Pons (tissue), 1 donor: ENCODE measurements around the gene TMOD3.
"Not testable (repeated sequence)": the region's sequence is repeated elsewhere in the genome, so short reads cannot be mapped to it uniquely, and the experiment has no call there.

Experiments used
- DNase-seq: peaks from one replicate; pipeline ENCODE4 v3.0.0-alpha.2; 2016; ENCODE audit warnings: low spot score

The TMOD3 gene

DNA sequence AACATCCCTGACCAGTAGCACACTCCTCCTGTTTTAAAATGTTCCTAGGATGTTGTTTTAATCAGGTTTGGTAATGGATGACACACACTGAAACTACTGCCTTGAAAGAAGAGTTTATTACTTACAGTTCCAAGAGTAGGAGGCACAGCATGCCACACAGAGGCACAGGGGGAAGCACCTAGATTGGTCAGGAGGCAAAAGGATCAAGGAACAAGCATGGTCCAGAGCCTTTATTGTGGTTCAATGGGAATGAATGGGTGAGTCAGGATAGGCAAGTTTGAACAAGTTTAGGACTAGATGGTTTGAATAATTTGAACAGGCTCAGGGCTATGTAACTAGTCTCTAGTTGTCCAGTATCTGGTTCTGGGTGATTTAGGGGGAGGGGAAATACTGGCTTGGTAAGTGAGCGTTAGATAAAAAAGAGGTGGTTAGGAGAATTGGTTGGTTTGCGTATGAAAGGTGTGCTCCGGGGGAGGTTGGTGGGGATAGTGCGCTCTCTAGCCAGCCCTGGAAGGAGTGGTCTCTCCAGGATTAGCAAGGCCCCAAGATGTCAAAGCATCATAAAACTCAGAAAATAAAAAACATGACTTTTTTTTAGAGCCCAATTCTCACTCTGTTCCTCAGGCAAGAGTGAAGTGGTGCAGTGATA, 35.1 kb downstream of the TMOD3 start:
- no peak for DNase-seq

- DNase-seq: no peak
Observed at GRCh38 chr15:51865317-51865716, 35.9 kb downstream of the TMOD3 start.

GRCh38 chr15:51866161-51866560, 36.7 kb downstream of the TMOD3 start:
- no peak for DNase-seq

GRCh38 chr15:51866751-51867150, 37.3 kb downstream of the TMOD3 start:
- no peak for DNase-seq

DNA sequence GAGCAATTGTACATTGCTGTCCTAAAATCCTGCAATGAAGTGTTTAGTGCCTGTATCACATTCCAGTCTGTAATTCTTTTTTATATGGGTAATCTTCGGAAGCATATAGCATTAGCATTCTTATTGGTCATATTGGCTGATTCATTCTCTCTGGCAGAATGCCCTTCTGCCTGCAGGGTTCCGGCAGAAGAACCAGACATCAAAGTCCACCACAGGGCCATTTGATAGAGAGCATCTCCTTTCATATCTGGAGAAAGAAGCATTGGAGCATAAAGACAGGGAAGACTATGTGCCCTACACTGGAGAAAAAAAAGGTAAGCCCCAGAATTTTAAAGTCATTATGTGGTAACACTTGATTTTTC, 39.6 kb downstream of the TMOD3 start:
- DNase-seq: no peak

DNA sequence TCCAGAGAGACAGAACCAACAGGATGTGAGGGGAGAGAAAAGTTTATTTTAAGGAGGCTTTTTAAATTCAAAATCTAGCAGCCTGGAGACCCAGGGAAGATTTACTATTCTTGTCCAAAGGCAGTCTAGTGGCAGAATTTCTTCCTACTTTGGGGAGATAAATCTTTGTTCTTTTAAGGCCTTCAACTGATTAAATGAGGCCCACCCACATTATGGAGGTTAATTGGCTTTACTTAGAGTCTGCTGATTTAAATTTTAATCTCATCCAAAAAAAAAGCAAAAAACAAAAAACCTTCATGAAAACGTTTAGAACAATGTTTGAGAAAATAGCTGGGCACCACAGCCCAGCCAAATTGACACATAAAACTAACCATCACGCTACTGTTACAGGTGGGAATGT, 41.3 kb downstream of the TMOD3 start:
- DNase-seq: no peak

DNA sequence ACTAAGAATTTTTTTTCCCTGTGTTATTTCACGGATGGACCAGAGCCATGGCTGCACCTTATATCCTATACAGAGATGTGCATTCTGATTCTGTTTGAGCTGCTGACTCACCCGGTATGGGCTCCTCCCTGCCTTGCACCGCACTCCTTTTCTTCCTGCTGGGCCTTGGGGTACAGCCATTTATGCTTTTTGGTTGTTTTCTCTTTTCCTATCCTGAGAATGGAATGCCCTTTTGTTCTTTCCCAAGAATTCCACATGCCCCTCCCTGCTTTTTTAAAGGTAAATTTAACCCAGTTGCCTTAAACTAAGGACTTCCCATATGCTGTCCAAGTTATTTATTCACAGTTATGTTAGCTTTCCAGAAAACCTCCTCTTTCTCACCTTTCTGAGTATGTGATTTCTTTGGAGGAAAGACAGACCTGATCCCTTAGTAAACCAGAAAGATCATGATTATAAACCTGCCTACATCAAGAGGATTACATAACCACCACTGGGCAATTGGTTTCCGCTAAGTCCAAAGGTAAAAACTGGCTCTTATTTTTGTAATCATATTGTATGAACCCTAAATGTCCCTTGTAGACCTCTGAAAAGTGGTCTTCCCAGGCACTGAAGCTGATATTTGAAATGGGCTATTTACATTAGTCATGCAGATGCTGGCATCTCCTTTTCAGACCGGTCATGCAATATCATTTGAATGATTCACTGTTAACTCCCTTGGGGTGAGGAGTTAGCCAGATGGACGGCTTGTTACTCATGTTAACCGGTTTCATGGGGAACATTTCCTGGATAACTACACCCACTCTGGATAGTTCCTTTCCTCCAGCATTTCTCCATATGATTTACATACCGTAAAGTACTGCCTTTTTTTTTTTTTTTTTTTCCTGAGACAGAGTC, 45.5 kb downstream of the TMOD3 start:
- DNase-seq: no peak

DNA sequence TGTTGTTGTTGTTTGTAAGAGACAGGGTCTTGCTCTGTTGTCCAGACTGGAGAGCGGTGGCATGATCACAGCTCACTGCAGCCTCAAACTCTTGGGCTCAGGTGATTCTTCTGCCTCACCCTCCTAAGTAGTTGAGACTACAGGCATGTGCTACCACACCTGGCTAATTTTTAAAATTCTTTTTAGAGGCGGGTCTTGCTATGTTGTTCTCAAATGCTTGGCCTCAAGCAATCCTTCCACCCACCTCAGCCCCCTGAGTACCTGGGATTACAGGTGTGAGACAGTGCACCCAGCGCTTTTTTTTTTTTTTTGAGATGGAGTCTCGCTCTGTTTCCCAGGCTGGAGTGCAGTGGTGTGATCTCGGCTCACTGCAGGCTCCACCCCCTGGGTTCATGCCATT, 46.7 kb downstream of the TMOD3 start:
- no peak for DNase-seq

GRCh38 chr15:51878446-51879386, 49.3 kb downstream of the TMOD3 start:
- no peak for DNase-seq

DNA sequence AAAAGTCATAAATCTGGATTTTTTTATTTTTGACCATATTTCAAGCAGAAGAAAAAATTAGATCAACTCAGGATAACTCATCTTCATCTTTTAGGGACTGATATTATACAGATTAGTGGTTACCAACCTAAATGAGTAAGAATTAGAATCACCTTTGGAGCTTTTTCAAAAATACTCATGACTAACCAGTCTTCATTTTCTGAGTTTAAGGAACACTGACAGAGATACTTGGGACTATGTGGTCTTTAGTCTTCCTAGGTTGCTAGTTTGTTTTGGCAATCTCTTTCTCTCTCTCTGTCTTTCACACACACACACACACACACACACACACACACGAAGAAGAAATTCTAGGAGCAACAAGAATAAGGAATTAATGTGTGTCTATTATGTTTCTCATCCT, 50.1 kb downstream of the TMOD3 start:
- DNase-seq: no peak

GRCh38 chr15:51883271-51883837, 53.9 kb downstream of the TMOD3 start:
- no peak for DNase-seq

- DNase-seq: no peak
Observed at GRCh38 chr15:51884041-51884440, 54.6 kb downstream of the TMOD3 start.

DNA sequence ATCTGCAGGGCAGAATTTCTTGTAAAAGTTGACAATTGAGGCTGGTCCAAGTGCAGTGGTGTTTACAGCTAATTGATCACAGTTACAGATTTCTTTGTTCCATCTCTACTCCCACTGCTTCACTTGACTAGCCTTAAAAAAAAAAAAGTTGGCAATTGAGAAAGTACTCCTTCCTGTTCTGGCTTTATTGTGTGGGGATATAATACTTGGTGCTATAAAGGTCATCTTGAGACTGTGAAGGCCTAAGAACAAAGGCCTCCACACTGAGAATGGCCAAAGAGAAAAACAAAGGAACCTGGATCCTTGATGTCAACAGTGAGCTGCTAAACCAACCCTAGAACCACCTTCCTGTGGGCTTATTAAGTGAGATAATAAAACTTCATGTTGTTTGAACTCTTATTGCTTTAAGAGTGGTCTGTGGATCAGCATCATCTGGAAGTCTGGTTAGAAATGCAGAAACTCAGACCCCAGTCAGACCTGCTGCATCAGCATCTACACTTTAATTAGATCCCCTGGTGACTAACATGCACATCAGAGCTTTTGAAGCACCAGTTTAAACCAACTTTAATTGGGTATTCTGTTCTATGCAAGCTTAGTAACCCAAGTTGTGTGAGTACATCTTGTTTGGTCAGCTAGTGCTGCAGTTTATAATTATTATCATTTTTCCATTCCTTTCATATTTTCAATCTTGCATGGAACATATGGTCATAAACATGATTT, 55.2 kb downstream of the TMOD3 start:
- DNase-seq: no peak

- not testable (repeated sequence) for DNase-seq
Observed at GRCh38 chr15:51885758-51886157, 56.3 kb downstream of the TMOD3 start.

GRCh38 chr15:51887887-51888592, 58.6 kb downstream of the TMOD3 start:
- no peak for DNase-seq

DNA sequence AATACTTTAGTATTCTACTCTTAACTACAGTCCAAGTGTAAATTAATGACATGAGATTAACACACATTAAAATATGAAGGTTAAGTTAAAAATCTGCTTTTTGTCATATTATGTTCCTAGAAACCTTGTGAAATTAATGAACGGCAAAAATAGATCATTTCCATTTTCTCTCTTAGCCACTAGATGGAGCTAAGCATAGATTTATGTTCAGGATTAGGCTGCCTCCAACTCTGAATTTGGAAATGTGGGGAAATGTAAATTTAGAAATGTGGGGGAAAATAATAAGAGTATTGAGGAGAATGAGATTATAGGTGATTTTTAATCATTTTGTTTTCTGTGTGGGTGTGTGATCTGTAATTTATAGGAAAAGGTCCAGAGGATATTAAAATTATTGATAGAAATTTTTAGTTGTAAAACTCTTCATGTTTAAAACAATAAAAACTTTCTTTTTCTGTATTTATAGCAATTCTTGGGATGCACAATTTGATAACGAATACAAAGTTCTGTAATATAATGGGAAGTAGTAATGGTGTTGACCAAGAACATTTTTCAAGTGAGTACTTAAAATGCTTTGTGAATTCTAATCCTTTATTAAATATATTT, 59.2 kb downstream of the TMOD3 start:
- peak; percentile 39 for DNase-seq

GRCh38 chr15:51889486-51889885, 60.0 kb downstream of the TMOD3 start:
- DNase-seq: no peak

DNA sequence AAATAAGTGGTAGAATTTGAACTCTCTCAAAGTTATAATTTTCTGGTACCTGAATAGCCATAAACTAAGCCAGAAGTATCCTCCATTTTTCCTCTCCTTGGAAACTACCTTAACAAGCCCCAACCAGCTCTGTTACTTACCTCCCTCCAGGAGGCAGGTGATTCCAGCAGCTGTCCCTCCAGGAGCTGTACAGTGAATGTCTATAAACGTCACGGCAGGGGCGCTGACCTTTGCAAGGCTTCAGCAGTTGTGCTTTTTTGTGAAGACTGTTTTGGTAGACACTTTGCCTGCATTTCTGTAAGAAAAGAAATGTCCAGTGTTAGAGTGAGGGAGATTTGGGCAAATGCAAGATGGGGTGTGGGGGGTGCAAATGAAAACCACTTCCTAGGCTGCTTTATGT, 75.0 kb downstream of the TMOD3 start:
- DNase-seq: no peak

DNA sequence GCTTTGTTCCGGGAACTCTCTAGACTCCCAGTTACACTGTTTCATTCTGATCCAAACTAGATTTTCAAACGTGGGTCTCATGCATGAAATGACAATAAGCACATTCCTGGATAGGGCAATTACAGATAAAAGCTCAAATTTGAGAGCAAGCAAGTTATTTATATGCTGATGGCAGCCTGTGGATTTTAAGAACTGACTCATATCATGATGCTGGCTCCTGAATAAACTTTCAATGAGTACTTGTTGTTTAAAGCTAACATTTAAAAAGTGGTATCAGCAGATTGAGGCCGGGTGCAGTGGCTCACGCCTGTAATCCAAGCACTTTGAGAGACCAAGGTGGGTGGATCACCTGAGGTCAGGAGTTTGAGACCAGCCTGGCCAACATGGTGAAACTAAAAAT, 75.5 kb downstream of the TMOD3 start:
- DNase-seq: no peak

- DNase-seq: no peak
Observed at GRCh38 chr15:51907136-51907862, 77.8 kb downstream of the TMOD3 start.
